Neural progenitor cell (in vitro differentiated cells): Measurements from ENCODE around the gene ZNF148.

Experiments used
- CTCF ChIP-seq: fragments of 200-600 bp; sonication (generic); IDR thresholded peaks from 2 replicates; pipeline ENCODE4 v1.5.1; 2017; ENCODE audit warnings: antibody characterized with exemption, mild to moderate bottlenecking
- EZH2 ChIP-seq: fragments of 200-600 bp; sonication (generic); IDR thresholded peaks from 2 replicates; pipeline ENCODE4 v1.6.1; 2017; ENCODE audit warnings: antibody characterized with exemption, mild to moderate bottlenecking, moderate library complexity
- EZH2phosphoT487 ChIP-seq: fragments of 200-600 bp; sonication (generic); IDR thresholded peaks from 2 replicates; pipeline ENCODE4 v1.6.1; 2017; ENCODE audit warnings: antibody characterized with exemption

GRCh38 chr3:125319765-125320164 is 55.4 kb downstream of the ZNF148 start:
- TF ChIP-seq CTCF (no peak), EZH2 (no peak), EZH2phosphoT487 (no peak)
